ENCODE data around the gene SERF1B. TPM values are rescaled to one million over a fixed set of nuclear protein-coding genes. Genes with fewer than 3 reads are reported as not detected.

Gene SERF1B
- total RNA-seq, 1 donor from 2014 or later: 55.7 TPM

Other genes with a start within 250 kb of the SERF1B start
- gene SMN2, start 24.4 kb downstream of the SERF1B start, total RNA-seq: 32.8 and 49.6 TPM in 2 replicates

Measured in progenitor cell of endocrine pancreas (in vitro differentiated cells).